Fibroblast of the aortic adventitia (primary cell): Measurements from ENCODE around the gene DRD5. TPM values are rescaled to one million over a fixed set of nuclear protein-coding genes. Genes with fewer than 3 reads are reported as not detected.
A peak's percentile ranks its signal among the peaks of the same experiment; 100 is the strongest.
"Not testable (repeated sequence)": the region's sequence is repeated elsewhere in the genome, so short reads cannot be mapped to it uniquely, and the experiment has no call there.

Experiments
- DNase-seq: peaks from one replicate; pipeline ENCODE4 v3.0.0-alpha.2; 2010; ENCODE audit warnings: low read depth
- H3K4me3 ChIP-seq: 2 replicates; pipeline ENCODE4 v1.5.1; 2011; ENCODE audit warnings: low read depth, mild to moderate bottlenecking, control low read depth, low read length, moderate library complexity
- total RNA-seq: library from RNA; depleted of rRNA; stranded (reverse); fragments of >200 nt; gene quantifications from 2 replicates; pipeline ENCODE4 v1.2.3, GENCODE V29; 2012; ENCODE audit warnings: low replicate concordance
- TF ChIP-seq, protein P1 (sequence below): IDR thresholded peaks from 2 replicates; pipeline ENCODE4 v1.5.1; 2011; ENCODE audit warnings: mild to moderate bottlenecking, low read length, control low read depth, inconsistent platforms; ENCODE audit not compliant: insufficient read depth

DRD5 gene
- total RNA-seq, 1 donor, result not detected

DNA sequence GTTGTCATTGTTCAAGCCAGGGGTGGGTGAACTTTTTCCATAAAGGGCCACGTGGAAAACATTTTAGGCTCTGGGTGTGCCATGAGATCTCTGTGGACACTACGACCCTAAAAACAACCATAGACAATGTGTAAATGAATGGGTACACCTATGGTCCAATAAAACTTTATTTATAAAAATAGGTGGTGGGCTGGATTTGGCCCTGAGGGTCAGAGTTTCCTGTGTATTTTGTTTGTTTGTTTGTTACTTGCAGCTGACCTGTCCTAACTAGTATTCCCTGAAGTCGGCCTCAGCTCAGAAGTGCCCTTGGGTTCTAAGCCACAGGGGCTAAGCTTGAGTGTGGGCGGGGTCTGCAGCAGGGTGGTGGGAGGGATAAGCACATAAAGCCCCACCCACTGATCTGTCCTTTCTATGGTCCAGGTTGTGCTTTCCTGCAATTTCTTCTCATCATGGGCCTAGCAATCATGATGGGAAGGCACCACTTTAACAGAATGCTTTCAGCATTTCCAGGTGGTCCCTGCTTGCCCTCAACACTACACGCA is 17.2 kb upstream of the DRD5 start:
- DNase-seq, result no peak
- no peak overlapping the region for H3K4me3 ChIP-seq
- TF ChIP-seq, protein P1, sequence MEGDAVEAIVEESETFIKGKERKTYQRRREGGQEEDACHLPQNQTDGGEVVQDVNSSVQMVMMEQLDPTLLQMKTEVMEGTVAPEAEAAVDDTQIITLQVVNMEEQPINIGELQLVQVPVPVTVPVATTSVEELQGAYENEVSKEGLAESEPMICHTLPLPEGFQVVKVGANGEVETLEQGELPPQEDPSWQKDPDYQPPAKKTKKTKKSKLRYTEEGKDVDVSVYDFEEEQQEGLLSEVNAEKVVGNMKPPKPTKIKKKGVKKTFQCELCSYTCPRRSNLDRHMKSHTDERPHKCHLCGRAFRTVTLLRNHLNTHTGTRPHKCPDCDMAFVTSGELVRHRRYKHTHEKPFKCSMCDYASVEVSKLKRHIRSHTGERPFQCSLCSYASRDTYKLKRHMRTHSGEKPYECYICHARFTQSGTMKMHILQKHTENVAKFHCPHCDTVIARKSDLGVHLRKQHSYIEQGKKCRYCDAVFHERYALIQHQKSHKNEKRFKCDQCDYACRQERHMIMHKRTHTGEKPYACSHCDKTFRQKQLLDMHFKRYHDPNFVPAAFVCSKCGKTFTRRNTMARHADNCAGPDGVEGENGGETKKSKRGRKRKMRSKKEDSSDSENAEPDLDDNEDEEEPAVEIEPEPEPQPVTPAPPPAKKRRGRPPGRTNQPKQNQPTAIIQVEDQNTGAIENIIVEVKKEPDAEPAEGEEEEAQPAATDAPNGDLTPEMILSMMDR, result no peak

DNA sequence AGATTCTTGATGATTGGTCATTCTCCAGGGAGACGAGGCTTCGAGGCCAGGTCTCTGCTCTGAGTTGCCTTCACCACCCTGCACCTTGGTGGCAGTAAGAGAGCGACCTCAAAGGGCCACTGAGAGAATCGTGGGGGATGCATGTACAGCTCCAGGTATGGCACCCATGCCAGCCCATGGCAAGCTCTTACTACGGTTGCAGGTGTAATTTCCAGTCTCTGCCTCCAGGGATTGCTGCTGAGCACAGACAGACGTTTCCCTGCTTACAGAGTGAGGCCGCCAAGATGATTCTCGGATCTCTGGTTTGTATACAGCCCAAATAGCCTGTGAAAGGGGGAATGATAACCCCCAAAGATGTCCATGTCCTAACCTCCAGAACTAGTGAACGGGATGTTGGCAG is 16.3 kb upstream of the DRD5 start:
- DNase-seq, result peak; percentile 2
- no peak overlapping the region for H3K4me3 ChIP-seq
- TF ChIP-seq, protein P1, result no peak

DNA sequence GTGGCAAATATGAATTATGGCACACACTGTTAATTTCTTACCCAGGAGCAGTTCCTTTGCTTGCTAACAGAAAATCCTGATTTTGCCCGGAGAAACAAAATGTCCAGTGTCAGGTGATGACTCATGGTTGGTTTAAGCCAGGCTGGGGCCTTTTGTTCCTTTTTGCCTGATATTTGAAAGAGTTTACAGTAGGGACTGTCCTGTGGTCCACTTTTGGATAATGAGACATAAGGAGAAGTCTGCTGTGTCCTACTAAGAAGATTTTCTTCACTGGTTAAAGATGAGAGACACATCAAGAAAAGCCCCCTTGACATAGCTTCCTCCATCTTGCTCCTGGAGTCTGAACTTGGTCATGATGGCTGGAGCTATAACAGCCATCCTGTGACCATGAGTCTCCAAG is 12.1 kb upstream of the DRD5 start:
- DNase-seq, result no peak
- H3K4me3 ChIP-seq, result no peak overlapping the region
- TF ChIP-seq, protein P1, result no peak

DNA sequence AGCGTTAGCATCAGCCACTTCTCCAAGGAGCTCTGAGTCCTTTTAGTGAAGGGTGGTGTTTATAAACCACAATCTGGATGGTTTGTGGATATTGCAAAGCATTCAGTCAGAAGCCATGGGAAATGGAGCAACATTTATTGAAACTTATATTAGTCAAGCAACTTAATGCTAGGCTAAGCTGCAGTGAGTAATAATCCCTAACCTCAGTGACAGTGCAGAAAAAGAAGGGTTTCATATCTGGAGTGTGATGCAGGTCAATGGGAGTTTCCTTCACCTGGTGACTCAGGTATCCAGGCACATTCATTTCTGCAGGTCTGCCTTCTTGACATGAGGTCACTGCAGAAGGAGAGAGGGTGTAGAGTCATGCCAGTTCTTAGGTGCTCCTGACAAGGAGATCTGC is 10.4 kb upstream of the DRD5 start:
- no peak overlapping the region for H3K4me3 ChIP-seq
- TF ChIP-seq, protein P1, result no peak
- DNase-seq, result no peak

DNA sequence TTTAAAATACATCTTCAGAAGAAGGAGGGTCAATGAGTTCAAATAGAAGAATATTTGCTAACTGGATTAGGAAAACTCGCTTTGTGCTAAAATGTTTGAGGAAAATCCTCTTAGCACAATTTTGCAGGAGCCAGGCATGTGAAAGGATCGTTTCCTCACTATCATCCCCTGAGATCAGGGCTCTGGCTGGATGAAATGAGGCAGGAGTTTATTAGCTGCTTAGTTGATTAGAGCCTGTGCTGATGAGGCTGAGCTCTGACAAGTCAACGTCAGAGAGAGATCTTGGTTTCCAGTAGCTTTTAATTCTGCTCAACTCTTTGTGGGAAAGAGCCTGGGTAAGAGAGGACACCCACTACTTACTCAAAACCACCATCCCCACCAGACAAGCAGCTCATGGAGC is 8.0 kb upstream of the DRD5 start:
- H3K4me3 ChIP-seq, result no peak overlapping the region
- DNase-seq, result no peak
- TF ChIP-seq, protein P1, result no peak

DNA sequence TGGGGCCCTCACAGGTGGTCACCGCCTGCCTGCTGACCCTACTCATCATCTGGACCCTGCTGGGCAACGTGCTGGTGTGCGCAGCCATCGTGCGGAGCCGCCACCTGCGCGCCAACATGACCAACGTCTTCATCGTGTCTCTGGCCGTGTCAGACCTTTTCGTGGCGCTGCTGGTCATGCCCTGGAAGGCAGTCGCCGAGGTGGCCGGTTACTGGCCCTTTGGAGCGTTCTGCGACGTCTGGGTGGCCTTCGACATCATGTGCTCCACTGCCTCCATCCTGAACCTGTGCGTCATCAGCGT is 652 bp downstream of the DRD5 start:
- TF ChIP-seq, protein P1, result no peak
- DNase-seq, result no peak
- no peak overlapping the region for H3K4me3 ChIP-seq

DNA sequence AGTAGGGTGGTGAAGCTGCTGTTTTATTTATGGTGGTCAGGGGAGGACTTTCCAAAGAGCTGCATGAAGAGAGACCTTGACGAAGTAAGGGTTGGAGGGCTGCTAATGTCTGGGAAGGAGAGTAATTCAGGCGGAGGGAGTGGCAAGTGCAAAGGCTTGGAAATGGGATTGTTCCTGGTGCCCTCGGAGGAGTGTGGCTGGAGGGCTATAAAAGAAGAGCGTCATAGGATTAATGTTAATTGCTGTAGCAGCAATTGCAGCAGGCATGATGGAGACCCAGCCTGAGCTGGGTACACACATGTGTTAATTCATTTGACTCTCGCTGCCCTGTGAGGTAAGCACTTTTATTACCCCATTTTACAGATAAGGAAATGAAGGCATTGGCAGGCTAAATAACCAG is 4.5 kb downstream of the DRD5 start:
- DNase-seq, H3K4me3 ChIP-seq: not testable (repeated sequence)
